Dermis blood vessel endothelial cell (primary cell): ENCODE results near the gene PCDHGB2. TPM values are rescaled to one million over a fixed set of nuclear protein-coding genes. Genes with fewer than 3 reads are reported as not detected.
"Not testable (repeated sequence)": the region's sequence is repeated elsewhere in the genome, so short reads cannot be mapped to it uniquely, and the experiment has no call there.

Experiments
- DNase-seq: peaks from one replicate; pipeline ENCODE4 v3.0.0; 2010
- total RNA-seq: library from RNA; depleted of rRNA; stranded (reverse); fragments of >200 nt; gene quantifications from 2 replicates; pipeline ENCODE4 v1.2.3, GENCODE V29; 2014

Gene PCDHGB2
- total RNA-seq, 1 donor from 2014 or later: 0.51 TPM

DNA sequence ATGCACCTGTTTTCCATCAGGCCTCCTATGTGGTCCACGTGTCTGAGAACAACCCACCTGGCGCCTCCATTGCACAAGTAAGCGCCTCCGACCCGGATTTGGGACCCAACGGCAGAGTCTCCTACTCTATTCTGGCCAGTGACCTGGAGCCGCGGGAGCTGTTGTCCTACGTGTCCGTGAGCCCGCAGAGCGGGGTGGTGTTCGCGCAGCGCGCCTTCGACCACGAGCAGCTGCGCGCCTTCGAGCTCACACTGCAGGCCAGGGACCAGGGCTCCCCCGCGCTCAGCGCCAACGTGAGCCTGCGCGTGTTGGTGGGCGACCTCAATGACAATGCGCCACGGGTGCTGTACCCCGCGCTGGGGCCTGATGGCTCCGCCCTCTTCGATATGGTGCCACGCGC, 8.2 kb upstream of the PCDHGB2 start:
- no peak for DNase-seq

GRCh38 chr5:141354900-141355469, 4.8 kb upstream of the PCDHGB2 start, which contains the start of gene PCDHGA4:
Gene PCDHGA4, plus strand, starts transcription at chr5:141355021. Its CDS starts 87 bp downstream, at chr5:141355108.
- peak; percentile 51 for DNase-seq

DNA sequence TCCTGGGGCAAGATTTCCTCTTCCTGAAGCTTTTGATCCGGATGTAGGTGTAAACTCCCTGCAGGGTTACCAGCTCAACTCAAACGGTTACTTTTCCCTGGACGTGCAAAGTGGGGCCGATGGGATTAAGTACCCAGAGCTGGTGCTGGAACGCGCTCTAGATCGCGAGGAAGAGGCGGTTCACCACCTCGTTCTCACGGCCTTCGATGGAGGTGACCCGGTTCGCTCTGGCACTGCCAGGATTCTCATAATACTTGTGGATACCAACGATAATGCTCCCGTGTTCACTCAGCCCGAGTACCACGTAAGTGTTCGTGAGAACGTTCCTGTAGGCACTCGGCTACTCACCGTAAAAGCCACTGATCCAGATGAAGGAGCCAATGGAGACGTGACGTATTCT, 4.2 kb upstream of the PCDHGB2 start:
- no peak for DNase-seq

- DNase-seq: no peak
Observed at GRCh38 chr5:141356133-141356532, 3.7 kb upstream of the PCDHGB2 start.

DNA sequence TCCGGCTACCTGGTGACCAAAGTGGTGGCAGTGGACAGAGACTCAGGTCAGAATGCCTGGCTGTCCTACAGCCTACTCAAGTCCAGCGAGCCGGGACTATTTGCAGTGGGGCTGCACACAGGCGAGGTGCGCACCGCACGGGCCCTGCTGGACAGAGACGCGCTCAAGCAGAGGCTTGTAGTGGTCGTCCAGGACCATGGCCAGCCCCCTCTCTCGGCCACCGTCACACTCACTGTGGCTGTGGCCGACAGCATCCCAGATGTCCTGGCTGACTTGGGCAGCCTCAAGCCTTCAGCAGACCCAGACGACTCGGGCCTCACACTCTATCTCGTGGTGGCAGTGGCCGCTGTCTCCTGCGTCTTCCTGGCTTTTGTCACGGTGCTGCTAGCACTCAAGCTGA, 2.8 kb upstream of the PCDHGB2 start:
- no peak for DNase-seq

DNA sequence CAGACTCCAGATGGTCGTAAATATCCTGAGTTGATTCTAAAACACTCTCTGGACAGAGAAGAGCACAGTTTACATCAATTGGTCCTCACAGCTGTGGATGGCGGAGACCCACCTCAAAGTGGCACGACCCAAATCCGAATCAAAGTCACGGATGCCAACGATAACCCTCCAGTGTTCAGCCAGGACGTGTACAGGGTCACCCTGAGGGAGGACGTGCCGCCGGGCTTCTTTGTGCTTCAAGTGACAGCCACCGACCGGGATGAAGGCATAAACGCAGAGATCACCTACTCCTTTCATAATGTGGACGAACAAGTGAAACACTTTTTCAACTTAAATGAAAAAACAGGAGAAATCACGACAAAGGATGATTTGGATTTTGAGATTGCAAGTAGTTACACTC, 891 bp downstream of the PCDHGB2 start:
- DNase-seq: no peak

- DNase-seq: no peak
Observed at GRCh38 chr5:141362719-141363118, 2.9 kb downstream of the PCDHGB2 start.

- DNase-seq: peak; percentile 32
Observed at GRCh38 chr5:141363952-141364660, 4.3 kb downstream of the PCDHGB2 start, which contains the start of gene PCDHGA5. Gene PCDHGA5, plus strand, starts transcription at chr5:141364162. Its CDS starts 169 bp downstream, at chr5:141364331.

GRCh38 chr5:141366016-141366896, 6.5 kb downstream of the PCDHGB2 start:
- no peak for DNase-seq

GRCh38 chr5:141369994-141370848, 10.4 kb downstream of the PCDHGB2 start, which contains the start of gene PCDHGB3:
Gene PCDHGB3, plus strand, starts transcription at chr5:141370242. Its CDS starts 153 bp downstream, at chr5:141370395.
- DNase-seq: peak; percentile 72

DNA sequence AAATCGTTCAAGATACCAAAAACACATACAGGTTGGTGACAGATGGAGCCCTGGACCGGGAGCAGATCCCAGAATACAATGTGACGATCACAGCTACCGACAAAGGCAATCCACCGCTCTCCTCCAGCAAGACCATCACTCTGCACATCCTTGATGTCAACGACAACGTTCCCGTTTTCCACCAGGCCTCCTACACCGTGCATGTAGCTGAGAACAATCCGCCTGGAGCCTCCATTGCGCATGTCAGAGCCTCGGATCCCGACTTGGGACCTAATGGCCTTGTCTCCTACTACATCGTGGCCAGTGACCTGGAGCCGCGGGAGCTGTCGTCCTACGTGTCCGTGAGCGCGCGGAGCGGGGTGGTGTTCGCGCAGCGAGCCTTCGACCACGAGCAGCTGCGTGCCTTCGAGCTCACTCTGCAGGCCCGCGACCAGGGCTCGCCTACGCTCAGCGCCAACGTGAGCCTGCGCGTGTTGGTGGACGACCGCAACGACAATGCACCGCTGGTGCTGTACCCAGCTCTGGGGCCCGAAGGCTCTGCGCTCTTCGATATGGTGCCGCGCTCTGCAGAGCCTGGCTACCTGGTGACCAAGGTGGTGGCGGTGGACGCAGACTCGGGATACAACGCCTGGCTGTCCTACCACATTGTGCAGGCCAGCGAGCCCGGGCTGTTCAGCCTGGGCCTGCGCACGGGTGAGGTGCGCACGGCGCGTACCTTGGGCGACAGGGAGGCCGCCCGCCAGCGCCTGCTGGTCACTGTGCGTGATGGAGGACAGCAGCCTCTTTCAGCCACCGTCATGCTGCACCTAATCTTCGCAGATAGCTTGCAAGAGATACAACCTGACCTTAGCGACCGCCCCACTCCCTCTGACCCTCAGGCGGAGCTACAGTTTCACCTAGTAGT, 12.0 kb downstream of the PCDHGB2 start:
- DNase-seq: no peak

DNA sequence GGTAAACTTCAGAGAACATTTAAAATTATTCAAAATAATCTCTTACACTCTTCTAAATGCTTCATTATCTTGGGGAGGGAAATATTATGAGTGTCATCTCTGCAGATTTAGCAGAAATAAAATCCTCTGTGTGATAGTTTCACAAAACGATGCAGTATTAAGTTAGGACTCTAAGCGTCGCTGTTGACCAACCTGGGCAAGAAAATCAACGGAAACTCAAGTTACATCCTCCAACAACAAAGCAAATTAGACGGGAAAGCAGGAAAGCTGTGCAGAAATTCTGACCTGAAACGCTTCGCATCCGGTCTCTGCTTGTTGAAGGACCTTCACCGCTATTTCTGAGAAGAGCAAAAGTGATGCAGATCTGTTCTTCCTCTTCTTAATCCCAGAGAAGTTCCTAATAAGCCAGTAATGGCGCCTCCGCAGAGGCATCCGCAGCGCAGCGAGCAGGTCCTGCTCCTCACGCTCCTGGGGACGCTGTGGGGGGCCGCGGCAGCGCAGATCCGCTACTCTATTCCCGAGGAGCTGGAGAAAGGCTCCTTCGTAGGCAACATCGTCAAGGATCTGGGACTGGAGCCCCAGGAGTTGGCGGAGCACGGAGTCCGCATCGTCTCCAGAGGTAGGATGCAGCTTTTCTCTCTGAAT, 14.0 kb downstream of the PCDHGB2 start, which contains the start of gene PCDHGA6:
Gene PCDHGA6, plus strand, starts transcription at position 219 of the 645 bp plus-strand sequence. Its CDS starts 193 bp downstream, at position 412.
- DNase-seq: peak; percentile 56

DNA sequence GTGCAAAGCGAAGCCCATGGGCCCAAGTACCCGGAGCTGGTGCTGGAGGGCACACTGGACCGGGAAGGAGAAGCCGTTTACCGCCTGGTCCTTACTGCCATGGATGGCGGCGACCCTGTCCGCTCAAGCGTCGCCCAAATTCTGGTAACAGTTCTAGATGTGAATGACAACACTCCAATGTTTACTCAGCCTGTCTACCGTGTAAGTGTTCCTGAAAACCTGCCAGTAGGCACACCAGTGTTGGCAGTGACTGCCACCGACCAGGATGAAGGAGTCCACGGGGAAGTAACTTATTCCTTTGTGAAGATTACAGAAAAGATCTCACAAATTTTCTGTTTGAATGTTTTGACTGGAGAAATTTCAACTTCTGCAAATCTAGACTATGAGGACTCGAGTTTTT, 14.8 kb downstream of the PCDHGB2 start:
- no peak for DNase-seq

DNA sequence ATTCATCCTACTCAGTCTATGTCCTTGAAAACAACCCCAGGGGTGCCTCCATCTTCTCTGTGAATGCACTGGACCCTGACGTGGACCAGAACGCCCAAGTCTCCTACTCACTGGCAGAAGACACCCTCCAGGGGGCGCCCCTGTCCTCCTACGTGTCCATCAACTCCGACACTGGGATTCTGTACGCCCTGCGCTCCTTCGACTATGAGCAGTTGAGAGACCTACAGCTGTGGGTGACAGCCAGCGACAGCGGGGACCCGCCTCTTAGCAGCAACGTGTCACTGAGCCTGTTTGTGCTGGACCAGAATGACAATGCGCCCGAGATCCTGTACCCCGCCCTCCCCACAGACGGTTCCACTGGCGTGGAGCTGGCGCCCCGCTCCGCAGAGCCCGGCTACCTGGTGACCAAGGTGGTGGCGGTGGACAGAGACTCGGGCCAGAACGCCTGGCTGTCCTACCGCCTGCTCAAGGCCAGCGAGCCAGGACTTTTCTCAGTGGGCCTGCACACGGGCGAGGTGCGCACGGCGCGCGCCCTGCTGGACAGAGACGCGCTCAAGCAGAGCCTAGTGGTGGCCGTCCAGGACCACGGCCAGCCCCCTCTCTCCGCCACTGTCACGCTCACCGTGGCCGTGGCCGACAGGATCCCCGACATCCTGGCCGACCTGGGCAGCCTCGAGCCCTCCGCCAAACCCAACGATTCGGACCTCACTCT, 15.8 kb downstream of the PCDHGB2 start:
- not testable (repeated sequence) for DNase-seq

GRCh38 chr5:141382469-141383294, 22.9 kb downstream of the PCDHGB2 start, which contains the start of gene PCDHGA7:
Gene PCDHGA7, plus strand, starts transcription at chr5:141382742. Its CDS starts 158 bp downstream, at chr5:141382900.
- DNase-seq: peak; percentile 53

- no peak for DNase-seq
Observed at GRCh38 chr5:141383345-141383744, 23.6 kb downstream of the PCDHGB2 start.

DNA sequence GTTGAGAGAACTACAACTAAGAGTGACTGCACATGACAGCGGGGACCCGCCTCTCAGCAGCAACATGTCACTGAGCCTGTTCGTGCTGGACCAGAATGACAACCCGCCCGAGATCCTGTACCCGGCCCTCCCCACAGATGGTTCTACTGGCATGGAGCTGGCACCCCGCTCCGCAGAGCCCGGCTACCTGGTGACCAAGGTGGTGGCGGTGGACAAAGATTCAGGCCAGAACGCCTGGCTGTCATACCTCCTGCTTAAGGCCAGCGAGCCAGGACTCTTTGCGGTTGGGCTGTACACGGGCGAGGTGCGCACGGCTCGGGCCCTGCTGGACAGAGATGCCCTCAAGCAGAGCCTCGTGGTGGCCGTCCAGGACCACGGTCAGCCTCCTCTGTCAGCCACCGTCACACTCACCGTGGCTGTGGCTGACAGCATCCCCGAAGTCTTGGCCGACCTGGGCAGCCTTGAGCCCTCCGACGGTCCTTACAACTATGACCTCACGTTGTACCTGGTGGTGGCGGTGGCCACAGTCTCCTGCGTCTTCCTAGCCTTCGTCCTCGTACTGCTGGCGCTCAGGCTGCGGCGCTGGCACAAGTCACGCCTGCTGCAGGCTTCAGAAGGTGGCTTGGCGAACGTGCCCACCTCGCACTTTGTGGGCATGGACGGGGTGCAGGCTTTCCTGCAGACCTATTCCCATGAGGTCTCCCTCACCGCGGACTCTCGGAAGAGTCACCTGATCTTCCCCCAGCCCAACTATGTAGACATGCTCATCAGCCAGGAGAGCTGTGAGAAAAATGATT, 24.9 kb downstream of the PCDHGB2 start:
- DNase-seq: no peak
